ENCODE measurements around the gene DDTL.
A peak's percentile ranks its signal among the peaks of the same experiment; 100 is the strongest.
"Not testable (repeated sequence)": the region's sequence is repeated elsewhere in the genome, so short reads cannot be mapped to it uniquely, and the experiment has no call there.

Gene DDTL

DNA sequence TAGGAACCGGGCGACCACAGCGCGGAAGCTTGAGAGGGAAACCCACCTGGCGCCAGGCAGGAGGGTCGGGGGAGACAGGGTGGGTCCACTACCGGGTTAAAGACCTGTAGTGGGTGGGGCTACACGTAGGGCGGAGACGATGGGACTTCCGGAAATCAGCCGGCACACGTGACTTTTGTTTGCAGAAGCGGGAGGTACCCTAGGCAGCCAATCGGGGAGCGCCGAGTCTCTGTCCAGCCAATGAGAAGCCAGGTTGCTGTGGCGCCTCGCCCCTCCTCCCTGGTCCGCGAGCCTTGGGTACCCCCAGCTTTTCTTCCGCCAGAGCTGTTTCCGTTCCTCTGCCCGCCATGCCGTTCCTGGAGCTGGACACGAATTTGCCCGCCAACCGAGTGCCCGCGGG, at the start of gene DDTL:
TSS of gene DDTL (plus strand) at position 321 of the 400 bp plus-strand sequence. CDS start at position 348, 27 bp downstream.
- DNase-seq (ENCODE audit: low spot score), result not testable (repeated sequence)

DNA sequence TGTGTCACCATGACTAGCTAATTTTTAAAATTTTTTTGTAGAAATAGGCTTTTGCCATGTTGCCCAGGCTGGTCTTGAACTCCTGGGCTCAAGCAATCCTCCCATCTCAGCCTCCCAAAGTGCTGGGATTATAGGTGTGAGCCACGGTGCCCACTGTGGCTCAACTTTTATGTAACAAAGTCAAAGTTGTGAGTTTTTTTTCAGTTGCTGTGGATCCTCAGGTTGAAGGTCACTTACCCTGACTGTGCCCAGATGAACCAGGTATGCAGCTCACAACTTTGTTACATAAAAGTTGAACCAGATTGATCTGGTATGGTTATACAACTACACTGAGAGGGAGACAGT, 46.4 kb upstream of the DDTL start:
- DNase-seq (ENCODE audit: low spot score), result not testable (repeated sequence)

DNA sequence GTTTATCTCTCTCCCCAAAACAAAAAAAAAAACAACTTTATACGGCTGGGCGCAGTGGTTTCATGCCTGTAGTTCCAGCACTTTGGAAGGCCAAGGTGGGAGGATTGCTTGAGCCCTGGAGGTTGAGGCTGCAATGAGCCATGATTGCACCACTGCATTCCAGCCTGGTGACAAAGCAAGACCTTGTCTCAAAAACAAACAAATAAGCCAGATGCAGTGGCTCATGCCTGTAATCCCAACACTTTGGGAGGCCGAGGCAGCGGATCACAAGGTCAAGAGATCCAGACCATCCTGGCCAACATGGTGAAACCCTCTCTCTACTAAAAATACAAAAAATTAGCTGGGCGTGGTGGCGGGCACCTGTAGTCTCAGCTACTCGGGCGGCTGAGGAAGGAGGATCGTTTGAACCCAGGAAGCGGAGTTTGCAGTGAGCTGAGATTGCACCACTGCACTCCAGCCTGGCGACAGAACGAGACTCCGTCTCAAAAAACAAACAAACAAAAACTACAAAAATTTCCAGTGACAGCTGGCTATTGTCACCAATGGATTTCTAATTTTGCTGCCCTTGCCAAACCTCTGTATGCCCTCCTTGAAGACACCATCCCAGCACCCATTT, 45.0 kb upstream of the DDTL start:
- not testable (repeated sequence) for DNase-seq (ENCODE audit: low spot score)

DNA sequence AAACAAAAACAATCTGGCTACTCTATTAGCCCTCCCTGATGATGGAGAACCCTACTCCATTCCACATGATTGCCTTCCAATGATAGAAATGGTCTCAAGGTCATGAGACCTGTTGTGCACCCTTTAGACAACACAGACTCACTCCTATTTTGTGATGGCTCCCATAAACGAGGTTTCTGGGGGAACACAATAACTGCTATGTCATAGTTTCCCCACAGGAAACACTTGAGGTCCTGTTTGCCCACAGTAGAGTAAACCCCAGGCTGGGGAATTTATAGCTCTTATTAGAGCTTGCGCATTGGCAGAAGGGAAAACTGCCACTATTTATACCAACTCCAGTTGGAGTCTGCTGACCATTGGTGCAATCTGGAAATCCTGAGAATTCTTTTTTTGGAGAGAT, 43.8 kb upstream of the DDTL start:
- no peak for DNase-seq (ENCODE audit: low spot score)

DNA sequence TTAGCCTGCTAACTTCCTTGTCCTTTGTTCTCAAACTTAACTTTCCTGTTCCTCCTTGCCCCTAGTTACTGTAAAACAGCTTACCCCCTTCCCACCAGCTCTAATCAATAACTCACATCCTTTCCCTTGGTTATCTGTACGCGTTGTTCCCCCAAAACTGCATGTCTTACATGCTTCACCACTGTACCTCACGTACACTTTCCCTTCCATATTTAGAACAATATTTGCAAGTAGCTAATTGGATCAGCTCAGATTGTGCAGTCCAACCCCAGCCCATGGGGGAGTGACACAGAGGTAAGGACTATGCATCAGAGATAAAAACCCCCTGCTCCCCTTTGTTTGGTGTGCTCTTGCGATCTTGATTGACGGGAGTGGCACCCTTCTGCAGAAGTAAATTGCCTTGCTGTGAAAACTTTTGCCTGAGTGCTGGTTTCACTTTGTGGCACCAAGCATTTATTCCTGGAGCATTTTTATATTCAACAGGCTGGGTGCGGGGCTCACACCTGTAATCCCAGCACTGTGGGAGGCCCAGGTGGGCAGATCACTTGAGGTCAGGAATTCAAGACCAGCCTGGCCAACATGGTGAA, 41.6 kb upstream of the DDTL start:
- no peak for DNase-seq (ENCODE audit: low spot score)

DNA sequence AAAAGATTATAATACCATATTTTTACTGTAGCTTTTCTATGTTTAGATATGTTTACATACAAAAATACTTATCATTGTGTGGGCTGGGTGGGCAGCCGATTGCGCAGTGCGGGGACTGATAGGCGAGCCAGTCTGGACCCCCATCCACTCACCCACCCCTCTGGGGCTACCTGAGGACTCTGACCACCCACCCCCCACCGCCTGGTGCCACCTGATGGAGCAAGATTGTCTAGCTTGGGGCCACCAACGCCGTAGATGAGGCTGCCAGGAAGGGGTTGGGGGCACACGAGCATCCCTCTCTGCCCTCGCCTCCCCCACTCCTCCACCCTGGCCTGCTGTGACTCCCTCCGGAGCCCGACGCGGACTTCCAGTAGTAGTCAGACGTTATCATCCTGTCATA, 40.1 kb upstream of the DDTL start:
- DNase-seq (ENCODE audit: low spot score), result no peak

DNA sequence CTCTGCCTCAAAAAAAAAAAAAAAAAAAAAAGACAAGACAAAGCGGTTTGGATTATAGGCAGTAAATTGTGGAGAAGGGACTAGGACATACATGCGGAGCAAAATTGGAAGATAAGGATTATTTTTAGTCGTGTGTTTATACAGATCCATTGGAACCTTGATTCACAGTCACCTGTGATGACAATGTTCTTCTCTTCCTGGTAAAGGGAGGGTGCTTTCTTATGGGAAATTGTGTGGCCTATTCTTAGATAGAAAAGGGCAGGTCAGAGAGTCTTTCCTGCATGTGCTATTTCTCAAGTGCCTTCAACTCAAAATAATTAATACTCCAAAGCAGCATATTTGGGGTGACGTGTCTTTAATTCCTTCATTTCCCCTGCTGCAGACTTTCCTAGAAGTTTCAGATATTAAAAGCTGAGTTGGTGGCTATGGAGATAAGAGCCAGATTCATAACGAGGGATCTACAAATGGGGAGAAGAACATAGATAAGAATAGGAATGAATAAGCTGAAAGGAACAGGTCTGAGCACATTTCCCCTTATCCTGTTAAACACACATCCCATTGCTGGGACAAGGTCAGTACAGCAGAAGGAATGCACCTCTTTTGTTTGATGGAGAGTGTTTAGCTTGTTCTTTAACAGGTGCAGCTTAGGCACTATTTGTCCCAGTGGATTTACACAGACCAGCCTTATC, 28.2 kb upstream of the DDTL start:
- no peak for DNase-seq (ENCODE audit: low spot score)

DNA sequence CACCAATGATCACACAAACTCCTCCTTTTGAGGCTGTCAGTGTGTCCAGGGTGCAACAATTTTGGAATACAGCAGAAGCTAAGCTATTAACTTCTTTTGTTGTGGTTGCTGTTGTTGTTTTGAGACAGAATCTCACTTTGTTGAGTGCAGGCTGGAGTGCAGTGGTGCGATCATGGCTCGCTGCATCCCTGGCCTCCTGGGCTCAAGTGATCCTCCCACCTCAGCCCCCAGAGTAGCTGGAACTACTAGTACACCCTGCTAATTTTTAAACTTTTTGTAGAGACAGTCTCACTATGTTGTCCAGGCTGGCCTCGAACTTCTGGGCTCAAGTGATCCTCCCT, 27.7 kb upstream of the DDTL start:
- no peak for DNase-seq (ENCODE audit: low spot score)

DNA sequence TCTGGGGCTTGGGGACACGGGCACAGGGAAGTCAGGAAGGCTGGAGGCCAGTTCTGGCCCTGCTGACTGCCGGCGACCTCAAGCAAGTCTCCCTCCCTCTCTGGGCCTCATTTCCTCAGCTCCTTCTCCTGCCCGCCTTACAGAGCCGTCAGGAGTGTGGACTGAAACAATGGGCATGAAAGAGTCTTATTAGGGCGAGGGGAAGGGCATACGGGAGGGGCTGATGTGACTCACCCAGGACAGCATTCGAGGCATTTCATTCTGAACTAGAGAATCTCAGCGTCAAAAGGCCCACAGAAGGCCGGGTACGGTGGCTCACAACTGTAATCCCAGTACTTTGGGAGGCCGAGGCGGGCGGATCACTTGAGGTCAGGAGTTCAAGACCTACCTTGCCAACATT, 26.5 kb upstream of the DDTL start:
- not testable (repeated sequence) for DNase-seq (ENCODE audit: low spot score)

DNA sequence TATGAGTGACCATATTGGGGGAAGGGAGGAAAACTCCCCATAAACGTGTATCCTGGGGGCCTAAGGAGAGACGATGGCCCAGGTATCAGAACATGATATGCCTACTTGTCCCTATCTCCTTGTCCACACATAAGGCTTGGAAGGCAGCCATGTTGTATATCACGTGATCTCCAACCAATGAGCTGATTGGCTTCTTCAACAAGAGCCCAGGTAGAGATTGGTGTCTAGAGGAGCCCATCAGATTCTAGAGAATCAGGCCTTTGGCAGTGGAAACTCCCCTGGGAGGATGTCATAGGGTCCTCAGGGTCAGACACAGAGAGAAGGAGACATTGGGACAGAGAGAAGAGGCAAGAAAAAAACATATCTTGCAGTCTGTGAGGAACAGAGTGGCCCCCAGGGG, 19.3 kb upstream of the DDTL start:
- DNase-seq (ENCODE audit: low spot score), result not testable (repeated sequence)

DNA sequence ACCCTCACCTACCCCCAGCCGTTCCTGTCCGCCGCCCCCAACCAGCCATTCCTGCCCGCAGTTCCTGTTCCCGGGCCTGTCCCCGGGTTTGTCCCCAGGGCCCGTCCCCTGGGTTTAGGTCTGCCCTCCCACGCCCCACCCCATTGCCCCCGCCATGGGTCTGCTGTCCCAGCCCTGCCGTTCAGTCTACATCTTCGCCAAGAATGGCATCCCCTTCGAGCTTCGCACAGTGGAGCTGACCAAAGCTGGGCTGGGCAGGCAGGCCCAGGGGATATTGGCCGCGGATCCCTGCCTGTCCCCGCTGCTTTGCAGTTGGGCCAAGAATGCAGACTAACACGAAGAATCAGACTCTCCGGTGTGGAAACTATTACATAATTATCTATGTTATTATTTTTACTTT, 16.9 kb upstream of the DDTL start:
- not testable (repeated sequence) for DNase-seq (ENCODE audit: low spot score)

DNA sequence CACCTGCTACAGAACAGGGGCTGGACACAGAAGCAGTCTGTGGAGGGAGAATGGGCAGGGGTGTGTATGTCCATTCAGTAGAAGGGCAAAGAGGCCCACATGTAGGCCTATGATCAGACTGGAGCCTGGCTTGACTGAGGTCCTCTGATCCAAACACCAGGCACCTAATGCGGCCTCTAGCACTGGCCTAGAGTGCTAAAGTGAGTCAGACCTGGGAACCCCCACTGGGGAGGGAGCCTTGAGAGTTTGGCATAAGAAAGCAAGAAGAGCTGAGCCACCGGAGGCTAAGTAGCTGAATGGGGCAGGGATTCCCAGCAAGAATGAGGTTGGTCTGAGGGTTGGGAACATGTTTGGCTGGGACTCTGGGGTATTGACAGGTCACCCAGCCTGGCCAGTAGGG, 15.3 kb upstream of the DDTL start:
- not testable (repeated sequence) for DNase-seq (ENCODE audit: low spot score)

DNA sequence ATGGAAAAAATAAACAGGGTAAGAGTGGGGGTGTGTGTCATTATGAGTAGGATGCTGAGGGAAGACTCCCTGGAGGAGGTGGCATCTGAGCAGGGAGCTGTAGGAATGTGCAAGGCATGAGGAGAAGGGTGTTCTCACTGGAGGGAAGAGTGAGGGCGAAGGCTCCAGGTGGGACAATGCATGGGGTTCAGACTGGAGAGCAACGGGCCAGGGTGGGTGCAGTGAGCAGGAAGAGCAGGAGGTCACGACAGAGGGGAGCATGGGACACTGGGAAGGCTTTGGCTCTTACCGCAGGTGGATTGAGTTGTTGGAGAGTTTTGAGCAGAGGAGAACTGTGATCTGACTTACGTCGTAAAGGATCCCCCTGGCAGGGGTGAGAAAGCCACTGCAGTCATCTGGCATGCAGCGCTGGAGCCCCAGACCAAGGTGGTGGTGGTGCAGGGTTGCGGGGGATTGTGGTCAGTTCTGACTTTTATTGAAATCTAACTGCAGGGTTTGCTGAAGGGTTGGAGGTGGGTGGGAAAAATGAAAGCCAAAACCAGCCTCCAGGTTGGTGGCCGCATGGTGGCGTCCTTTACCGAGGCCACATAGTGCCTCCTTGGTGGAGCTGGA, 13.8 kb upstream of the DDTL start:
- not testable (repeated sequence) for DNase-seq (ENCODE audit: low spot score)

DNA sequence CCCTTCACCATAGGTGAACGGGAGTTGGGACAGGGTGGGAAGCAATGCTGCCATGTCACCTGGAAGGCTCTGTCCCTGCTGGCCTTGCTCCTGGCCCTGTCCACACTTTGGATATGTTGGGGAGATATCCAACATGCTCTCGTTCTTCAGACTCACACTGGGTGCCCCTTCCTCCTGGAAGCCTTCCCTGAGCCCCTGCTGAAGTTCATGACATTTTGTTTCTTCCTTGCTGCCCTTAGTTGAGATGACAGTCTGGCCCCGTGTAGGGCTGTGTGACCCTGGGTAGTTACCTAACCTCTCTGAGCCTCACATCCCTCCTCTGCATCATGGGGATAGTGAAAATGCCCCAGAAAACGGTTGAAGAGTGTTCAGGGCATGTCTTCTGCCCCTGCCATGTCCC, 13.2 kb upstream of the DDTL start:
- not testable (repeated sequence) for DNase-seq (ENCODE audit: low spot score)

DNA sequence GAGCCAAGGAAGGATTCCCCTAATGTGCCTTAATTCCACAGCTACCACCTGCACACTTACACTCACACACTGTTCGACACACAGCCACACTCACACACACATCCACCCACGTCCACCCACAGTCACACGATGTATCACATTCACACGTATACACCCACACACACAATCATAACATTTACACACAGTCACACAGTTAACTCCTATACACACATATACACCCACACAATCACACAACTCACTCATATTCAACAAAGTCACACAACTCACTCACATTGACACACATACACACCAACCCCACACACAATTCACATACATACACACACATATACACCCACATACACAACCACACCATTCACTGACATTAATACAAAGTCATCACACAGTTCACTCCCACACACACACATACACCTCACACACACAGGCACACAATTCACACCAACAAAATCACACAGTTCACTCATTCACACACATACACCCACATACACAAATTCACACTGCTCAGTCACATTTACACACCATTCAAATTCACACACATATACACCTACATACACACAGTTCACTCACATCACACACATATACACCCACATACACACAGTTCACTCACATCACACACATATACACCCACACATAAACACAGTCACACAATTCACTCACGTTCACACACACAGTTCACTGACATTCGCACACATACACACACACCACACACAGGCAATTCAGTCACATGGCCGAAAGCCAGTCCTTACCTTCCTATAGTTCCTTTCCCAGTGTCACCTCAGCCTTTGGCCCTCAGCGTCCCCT, 12.3 kb upstream of the DDTL start:
- not testable (repeated sequence) for DNase-seq (ENCODE audit: low spot score)

DNA sequence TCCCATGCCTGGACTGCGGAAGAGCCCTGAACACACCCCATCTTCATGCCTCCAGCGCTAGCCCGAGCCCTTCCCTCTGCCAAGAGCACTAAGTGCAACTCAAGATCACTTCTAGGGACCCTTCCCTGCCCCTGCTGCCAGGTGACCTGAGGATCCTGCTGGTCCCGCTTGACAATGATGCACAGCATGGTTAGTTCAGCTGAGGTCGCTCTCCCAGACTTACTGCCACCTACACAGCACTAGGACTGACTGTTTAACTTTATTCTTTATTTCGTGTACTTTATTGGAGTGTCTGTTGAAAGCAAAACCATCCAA, 11.7 kb upstream of the DDTL start:
- DNase-seq (ENCODE audit: low spot score), result not testable (repeated sequence)

DNA sequence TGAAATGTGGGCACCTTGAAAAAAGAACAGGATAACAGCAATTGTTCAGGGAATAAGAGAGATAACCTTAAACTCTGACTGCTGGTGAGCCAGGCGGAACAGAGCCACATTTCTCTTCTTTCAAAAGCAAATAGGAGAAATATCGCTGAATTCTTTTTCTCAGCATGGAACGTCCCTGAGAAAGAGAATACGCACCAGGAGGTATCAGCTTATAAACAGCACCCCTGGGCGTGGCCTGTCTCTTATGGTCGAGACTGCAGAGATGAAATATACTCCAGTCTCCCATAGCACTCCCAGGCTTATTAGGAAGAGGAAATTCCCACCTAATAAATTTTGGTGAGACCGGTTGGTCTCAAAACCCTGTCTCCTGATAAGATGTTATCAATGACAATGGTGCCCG, 10.8 kb upstream of the DDTL start:
- DNase-seq (ENCODE audit: low spot score), result not testable (repeated sequence)

DNA sequence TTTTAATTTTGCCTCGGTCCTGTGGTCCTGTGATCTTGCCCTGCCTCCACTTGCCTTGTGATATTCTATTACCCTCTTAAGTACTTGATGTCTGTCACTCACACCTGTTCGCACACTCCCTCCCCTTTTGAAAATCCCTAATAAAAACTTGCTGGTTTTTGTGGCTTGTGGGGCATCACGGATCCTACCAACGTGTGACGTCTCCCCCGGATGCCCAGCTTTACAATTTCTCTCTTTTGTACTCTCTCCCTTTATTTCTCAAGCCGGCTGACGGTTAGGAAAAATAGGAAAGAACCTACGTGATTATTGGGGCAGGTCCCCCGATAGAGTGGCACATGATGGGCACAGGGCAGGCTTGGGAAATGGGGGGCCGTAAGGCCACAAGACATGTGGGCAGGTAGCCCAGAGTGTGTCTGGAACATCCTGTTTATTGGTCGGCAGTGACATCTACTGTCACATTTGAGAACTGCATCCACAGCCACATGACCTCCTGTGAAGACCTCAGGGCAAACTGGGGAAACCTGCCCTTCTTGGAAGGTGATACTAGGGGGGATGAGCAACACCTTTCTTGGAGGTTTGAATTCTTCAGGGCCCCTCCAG, 10.3 kb upstream of the DDTL start:
- DNase-seq (ENCODE audit: low spot score), result peak; percentile 40

DNA sequence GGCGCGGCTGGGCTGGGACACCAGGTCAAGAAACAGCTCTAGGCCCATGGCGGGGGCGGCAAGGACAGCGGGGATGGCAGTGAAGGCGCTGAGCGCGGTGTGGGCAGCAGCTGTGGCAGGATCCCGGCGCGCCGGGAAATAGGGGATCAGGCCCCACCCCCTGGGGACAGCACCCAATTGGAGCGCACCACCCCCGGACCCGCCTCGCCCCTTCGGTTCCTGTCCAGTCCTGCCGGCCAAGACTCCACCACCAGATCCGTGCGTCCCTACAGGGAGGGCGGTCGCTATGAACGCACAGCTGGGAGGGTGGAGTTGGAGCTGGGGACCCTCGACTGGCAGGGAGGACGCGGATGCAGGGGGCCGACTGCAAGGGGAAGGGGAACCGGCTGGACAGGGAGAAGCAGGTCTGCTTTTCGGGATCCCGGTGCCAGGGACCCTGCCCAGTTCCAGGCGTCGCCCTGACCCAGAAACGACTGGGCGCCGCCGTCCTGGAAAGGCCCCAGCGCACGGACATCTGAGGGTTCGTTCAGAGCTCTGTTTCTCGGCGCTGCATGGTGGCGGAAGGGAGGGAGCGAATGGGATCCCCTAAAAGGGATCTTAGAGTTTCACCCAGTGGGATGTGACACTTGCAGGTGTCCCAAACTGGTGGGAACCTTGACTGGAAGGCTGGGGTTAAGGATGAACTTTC, 5.5 kb upstream of the DDTL start, which contains the start of gene GSTT2B:
TSS of gene GSTT2B (minus strand) at position 112 of the 688 bp plus-strand sequence. CDS start at position 48, 64 bp downstream.
- DNase-seq (ENCODE audit: low spot score), result not testable (repeated sequence)

DNA sequence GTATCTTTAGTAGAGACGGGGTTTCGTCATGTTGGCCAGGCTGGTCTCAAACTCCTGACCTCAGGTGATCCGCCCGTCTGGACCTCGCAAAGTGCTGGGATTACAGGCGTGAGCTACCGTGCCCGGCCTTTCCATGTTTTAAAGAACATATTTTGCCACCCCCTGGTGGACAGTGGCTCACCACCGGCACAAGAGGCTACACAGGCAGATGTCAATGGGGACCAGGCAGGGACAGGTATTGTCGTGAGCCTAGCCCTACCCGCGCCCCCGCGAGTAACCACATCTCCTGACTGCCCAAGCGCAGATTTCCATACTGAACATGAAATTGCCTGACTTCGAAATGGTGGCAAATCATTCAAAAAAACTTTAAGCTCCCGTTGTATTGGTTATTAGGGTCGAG, 594 bp upstream of the DDTL start:
- DNase-seq (ENCODE audit: low spot score), result not testable (repeated sequence)

DNA sequence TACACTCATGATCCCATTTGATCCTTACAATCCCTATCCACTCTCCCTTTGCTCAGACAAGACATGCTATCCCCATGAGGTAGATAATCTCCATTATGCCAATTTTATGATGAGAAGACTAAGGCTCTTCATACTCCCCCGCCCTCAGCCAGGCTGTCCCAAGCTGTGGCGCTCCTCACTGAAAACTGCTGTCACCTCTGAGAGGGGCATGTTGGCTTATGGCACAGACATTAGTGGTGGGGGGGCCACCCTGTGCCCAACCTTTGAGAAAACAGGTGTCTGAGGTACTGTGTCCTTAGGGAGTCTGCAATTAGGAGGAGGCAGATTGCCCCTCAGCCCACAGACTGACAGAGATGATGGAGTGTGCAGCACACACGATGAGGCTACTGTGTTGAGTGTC, 2.4 kb downstream of the DDTL start:
- no peak for DNase-seq (ENCODE audit: low spot score)
